GM21529 (cell line): ENCODE data around the gene ZNF662.
"Not testable (repeated sequence)": the region's sequence is repeated elsewhere in the genome, so short reads cannot be mapped to it uniquely, and the experiment has no call there.

Source experiments
- ATAC-seq: cut with Tn5 transposase; IDR thresholded peaks from one replicate; pipeline ENCODE4 v1.9.1; 2021; ENCODE audit not compliant: unreplicated experiment

The ZNF662 gene

GRCh38 chr3:42906070-42906847 is at the start of gene ZNF662:
TSS of gene ZNF662 (plus strand) at chr3:42906142. CDS start at chr3:42908115, 1,973 bp downstream.
- no peak for ATAC-seq

- no peak for ATAC-seq
These were observed 49.4 kb upstream of the ZNF662 start for GRCh38 chr3:42856544-42856943.

DNA sequence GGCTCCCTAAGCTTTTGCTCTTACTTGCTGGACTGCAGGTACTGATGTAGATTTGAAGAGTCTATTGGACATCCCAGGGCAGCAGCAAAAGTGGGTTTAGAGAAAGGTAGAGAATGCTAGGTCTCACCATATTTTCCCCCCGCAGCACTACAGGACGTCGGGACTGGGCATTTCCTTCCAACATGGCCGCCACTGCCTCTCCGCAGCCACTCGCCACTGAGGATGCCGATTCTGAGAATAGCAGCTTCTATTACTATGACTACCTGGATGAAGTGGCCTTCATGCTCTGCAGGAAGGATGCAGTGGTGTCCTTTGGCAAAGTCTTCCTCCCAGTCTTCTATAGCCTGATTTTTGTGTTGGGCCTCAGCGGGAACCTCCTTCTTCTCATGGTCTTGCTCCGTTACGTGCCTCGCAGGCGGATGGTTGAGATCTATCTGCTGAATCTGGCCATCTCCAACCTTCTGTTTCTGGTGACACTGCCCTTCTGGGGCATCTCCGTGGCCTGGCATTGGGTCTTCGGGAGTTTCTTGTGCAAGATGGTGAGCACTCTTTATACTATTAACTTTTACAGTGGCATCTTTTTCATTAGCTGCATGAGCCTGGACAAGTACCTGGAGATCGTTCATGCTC is 41.5 kb upstream of the ZNF662 start:
- no peak for ATAC-seq

DNA sequence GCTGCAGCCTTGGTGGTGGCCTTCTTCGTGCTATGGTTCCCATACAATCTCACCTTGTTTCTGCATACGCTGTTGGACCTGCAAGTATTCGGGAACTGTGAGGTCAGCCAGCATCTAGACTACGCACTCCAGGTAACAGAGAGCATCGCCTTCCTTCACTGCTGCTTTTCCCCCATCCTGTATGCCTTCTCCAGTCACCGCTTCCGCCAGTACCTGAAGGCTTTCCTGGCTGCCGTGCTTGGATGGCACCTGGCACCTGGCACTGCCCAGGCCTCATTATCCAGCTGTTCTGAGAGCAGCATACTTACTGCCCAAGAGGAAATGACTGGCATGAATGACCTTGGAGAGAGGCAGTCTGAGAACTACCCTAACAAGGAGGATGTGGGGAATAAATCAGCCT is 40.7 kb upstream of the ZNF662 start:
- no peak for ATAC-seq

DNA sequence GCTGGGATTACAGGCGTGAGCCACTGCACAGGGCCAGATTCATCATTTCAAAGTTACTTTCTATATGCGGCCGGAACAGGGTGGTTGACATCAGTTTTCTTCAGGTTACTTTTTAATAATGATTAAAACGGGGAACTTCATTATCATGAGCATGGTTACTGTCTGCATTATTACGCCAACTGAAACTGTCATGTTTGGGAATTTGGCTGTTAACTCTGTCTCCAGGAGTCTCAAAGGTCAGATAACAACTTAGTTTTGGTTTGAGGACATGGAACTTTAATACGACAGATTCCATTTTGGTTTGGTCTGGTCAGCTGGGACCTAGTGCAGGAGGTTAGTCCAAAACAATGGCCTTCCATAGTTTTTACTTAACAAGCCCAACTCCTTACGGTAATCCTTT is 38.8 kb upstream of the ZNF662 start:
- ATAC-seq = no peak

DNA sequence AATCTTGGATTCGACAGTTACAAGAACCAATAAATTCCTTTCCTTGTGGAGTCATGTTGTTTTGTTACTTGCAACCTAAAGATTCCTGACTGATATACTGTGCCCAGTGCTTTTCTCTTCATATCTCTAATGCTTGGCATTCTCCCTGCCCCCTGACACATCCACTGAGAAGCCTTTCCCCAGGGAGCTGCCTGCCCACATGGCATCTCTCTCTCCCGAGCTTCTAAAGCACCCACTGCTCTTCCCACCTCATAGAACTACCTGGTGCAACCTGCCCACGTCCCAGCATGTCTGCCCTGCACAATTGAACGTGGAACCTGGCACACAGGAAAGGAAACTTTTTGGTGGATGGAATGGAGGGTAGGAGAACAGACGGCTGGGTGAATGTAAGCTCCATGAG is 37.1 kb upstream of the ZNF662 start:
- no peak for ATAC-seq

DNA sequence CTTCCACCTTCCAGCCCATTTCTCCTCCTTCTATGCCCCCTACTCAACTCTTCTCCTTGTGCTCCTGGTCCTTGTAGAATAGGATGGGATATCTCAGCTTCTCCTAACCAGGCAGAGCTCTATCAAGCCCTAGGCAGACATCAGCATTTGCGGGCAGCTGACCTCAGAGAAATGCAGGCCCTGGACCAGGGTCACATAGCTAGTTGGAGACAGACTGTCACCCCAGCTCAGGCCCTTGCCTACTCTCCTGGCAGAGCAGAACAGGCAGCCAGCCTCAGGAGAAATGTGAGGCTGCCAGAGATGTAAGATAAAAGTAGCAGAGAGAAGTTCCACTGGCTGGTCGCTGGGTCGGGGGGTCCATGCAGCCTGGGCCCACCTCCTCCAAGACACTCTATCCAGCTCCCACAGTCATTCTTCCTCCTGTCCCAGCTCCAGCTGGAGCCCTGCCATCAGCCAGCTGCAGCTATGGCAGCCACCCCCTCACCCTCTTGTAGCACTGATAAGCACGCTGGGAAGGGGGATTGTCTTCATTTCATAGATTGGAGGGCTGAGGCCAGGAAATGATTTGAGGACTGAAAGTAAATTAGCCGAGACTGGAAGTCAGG is 34.2 kb upstream of the ZNF662 start:
- no peak for ATAC-seq

DNA sequence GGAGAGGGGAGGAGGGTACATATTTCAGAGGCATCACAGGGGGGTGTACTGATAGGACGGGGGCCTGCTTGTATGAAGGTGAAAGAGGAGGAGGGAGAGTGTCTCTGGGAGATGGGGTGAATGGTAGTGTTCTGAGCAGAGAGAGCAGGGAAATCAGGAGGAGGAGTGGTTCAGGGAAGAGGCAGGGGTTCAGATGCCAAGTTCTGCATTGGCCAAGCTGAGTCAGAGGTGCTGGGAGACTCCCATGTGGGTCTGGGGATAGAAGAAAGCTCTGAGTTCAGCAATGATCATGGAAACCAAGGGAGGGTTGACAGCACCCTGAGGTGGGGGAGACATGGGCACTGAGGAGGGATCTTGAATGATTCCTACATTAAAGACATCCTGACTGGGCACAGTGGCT is 33.2 kb upstream of the ZNF662 start:
- no peak for ATAC-seq

DNA sequence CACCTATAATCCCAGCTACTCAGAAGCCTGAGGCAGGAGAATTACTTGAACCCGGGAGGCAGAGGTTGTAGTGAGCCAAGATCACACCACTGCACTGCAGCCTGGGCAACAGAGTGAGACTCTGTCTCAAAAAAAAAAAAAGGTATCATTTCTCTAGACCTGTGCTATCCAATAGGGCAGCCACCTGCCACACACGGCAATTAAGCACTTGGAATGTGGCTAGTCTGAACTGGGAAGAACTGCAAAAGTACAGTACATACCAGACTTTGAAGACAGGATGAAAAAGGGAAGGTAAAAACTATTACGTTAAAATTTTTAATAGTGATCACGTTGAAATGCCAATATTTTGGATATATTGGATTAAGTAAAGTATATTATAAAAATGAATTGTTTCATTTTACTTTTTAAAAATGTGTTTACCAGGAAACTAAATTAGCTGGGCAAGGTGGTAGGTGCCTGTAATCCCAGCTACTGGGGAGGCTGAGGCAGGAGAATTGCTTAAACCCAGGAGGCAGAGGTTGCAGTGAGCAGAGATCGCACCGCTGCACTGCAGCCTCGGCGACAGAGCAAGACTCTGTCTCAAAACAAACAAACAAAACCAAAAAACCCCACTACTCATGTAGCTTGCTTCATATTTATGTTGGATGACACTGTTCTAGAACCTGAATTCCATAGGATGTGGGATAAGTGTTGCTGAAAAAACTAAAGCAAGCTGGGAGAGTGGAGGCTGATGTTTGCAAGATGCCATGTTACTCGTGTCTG is 32.5 kb upstream of the ZNF662 start:
- no peak for ATAC-seq

- ATAC-seq = no peak
These were observed 31.2 kb upstream of the ZNF662 start for GRCh38 chr3:42874749-42875148.

DNA sequence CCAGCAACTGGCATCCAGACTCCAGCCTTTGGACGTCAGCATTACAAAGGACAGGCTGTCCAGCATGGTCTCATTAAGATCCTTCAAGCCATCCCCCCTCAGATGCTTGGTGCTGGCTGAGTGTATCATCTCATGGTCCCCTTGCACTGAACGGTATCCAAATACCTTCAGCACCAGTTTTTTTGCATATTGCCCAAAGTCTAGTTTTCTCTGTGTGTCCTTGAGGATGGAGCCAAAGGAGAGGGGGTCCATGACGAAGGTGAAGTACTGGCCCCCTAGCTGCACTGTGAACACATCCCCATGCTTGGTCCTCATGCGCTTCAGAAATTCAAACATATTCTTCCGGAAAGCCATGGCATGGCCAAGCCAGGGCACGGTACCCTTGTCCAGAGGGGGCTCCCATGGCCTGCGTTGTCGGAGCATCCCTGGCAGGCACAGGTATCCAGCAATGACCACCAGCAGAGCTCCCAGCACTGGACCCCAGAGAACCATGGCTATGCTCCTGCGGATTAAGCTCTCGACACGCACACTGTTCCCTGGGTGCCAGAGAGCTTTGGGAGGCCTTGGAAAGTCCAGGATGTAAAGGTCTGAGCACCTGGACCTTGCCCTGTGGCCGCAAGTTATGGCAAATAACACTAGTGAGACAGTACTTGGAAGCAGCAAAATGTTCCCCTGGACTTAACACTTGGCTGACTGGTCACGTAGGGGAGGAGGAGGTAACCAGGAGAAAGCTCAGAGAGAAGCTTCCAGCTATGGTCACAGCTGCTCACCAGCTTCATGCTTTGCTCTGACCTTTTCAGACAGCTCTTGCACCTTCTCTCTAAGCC is 30.4 kb upstream of the ZNF662 start, which contains the start of gene CYP8B1:
CYP8B1 (minus strand) TSS at position 555 of the 827 bp plus-strand sequence; CDS start at position 492, 63 bp downstream.
- ATAC-seq = no peak

DNA sequence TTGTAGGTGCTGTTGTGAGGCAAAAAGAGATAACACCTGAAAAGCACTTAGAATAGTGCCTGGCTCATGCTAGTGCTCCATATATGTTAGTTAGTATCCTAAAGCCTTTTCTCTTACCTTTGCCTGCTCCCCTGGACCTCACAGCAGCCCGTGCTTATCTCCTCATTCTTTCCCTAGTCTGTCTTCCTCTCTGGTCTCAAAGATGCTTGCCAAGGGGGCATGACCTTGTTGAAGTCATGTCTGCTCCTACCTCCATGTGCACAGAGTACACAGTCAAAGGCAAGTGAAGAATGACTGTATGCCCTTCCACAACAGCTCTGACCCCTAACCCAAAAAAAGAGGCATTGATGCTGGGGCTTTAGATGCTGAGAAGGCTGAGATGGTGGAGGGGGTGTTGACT is 29.5 kb upstream of the ZNF662 start:
- ATAC-seq = no peak

DNA sequence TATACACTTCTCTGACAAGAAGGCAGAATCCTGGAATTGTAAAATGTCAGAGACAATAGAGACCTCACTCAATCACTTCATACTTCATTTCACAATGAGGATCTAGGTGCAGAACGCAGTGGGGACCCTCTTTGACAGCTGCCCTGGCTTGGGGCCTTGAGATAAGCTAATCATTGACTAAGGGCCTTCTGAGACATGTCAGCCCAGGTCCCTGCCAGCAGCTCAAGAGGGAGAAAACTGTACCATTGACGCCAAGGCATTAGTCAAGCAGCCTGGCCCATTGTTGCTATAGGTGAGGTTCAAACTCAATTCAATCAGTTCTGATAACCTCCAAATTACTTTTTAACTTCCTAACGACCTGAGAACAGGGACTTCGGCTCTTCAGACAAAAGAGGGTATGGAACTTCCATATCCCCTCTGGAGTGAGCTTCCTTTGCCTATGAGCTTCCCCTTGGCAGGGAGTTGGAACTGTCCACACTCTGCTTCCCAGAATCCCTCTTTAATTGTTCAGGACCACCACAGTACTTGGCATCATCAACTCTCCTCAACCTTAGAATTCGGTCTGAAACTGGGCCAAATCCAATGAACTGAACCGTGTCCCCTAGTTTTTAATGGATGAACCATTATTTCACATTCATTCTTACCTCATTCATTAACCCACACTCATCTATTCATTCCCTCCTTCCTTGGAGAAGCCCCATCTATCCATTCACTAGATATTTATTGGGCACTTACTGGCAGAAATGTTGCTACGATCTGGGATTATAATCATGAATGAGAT is 28.8 kb upstream of the ZNF662 start:
- ATAC-seq = no peak

- ATAC-seq = no peak
These were observed 28.1 kb upstream of the ZNF662 start for GRCh38 chr3:42877881-42878280.

GRCh38 chr3:42880183-42880582 is 25.8 kb upstream of the ZNF662 start:
- ATAC-seq = no peak

GRCh38 chr3:42880601-42881451 is 25.1 kb upstream of the ZNF662 start:
- ATAC-seq = peak; percentile 98

DNA sequence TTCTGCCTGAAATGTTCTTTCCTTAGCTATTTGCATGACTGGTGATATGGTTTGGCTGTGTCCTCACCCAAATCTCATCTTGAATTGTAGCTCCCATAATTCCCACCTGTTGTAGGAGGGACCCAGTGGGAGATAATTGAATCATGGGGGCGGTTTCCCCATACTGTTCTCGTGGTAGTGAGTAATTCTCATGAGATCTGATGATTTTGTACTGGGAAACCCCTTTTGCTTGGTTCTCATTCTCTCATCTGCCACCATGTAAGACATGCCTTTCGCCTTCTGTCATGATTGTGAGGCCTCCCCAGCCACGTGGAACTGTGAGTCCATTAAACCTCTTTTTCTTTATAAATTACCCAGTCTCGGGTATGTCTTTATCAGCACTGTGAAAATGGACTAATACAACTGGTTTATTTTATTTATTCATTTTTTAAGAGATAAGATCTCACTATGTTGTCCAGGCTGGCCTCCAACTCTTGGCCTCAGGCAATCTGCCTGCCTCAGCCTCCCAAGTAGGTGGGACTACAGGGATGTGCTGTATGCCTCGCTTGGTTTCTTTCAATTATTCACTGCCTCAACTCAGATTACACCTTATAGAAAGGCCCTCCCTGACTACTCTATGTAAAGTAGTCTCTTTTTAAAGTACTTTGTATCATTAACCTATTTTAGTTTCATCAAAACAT is 22.6 kb upstream of the ZNF662 start:
- ATAC-seq = not testable (repeated sequence)

- ATAC-seq = no peak
These were observed 21.6 kb upstream of the ZNF662 start for GRCh38 chr3:42884324-42884723.
